H1 (cell line): Measurements from ENCODE around the gene PGM1. TPM values are rescaled to one million over a fixed set of nuclear protein-coding genes. Genes with fewer than 3 reads are reported as not detected.

Source experiments
- CTCF ChIA-PET: fragments of 300-600 bp; sonication (Branson Sonifier 250); formaldehyde crosslinking; loops from one replicate; lab custom pipeline; 2021; ENCODE audit not compliant: partially characterized antibody; lab: Charles Lee
- POLR2A ChIA-PET: fragments of 300-600 bp; sonication (Branson Sonifier 250); formaldehyde crosslinking; loops from one replicate; lab custom pipeline; 2021; ENCODE audit warnings: inconsistent platforms; ENCODE audit not compliant: partially characterized antibody; lab: Charles Lee
- DNase-seq, 2 experiments: peaks; one replicate each; pipeline versions ENCODE4 v3.0.0 to v3.0.0-alpha.2; 2010 to 2022; ENCODE audit warnings: low spot score in 2 of 2, low read depth in 1 of 2, mixed read lengths in 1 of 2
- FAIRE-seq: peaks from 2 replicates; lab custom pipeline; 2011; peaks lifted over from hg19 to GRCh38; lab: Jason Lieb, UNC
- H2AFZ ChIP-seq: 2 replicates; pipeline ENCODE4 v1.8.1; 2012; ENCODE audit warnings: low read length, inconsistent platforms
- H2AK5ac ChIP-seq: 2 replicates; pipeline ENCODE4 v1.6.1; 2013; ENCODE audit warnings: low read depth, low read length
- H2BK120ac ChIP-seq: replicated peaks from 2 replicates; pipeline ENCODE3; 2013; ENCODE audit warnings: low read depth, low read length, inconsistent platforms
- H2BK12ac ChIP-seq: 2 replicates; pipeline ENCODE4 v1.6.1; 2013; ENCODE audit warnings: low read depth, low read length
- H2BK15ac ChIP-seq: 2 replicates; pipeline ENCODE4 v1.6.1; 2013; ENCODE audit warnings: low read length
- H2BK20ac ChIP-seq: 2 replicates; pipeline ENCODE4 v1.6.1; 2013; ENCODE audit warnings: low read length
- H2BK5ac ChIP-seq: 2 replicates; pipeline ENCODE4 v1.6.1; 2013; ENCODE audit warnings: low read depth, low read length
- H3K14ac ChIP-seq: 2 replicates; pipeline ENCODE4 v1.6.1; 2013; ENCODE audit warnings: inconsistent platforms; ENCODE audit not compliant: insufficient read length
- H3K18ac ChIP-seq: 2 replicates; pipeline ENCODE4 v1.6.1; 2013; ENCODE audit warnings: low read length; ENCODE audit errors: extremely low read depth
- H3K23ac ChIP-seq: 2 replicates; pipeline ENCODE4 v1.6.1; 2013; ENCODE audit warnings: inconsistent platforms; ENCODE audit not compliant: insufficient read length
- H3K23me2 ChIP-seq: 2 replicates; pipeline ENCODE4 v1.6.1; 2013; ENCODE audit warnings: low read depth, low read length
- H3K27ac ChIP-seq: 2 replicates; pipeline ENCODE4 v1.6.1; 2011; ENCODE audit warnings: low read depth, low read length, inconsistent platforms
- H3K27me3 ChIP-seq, 4 experiments: replicated peaks in 1 of 4; 1 replicate in 1 of 4; 2 replicates in 3 of 4; pipeline versions ENCODE4 v1.6.1 to v1.8.1; 2011 to 2013; ENCODE audit warnings: low read length in 3 of 4, mild to moderate bottlenecking in 3 of 4, inconsistent platforms in 2 of 4, mixed read lengths in 2 of 4, moderate library complexity in 1 of 4; ENCODE audit not compliant: control insufficient read depth in 3 of 4, insufficient read depth in 3 of 4; ENCODE audit errors: extremely low read depth in 1 of 4
- H3K36me3 ChIP-seq, 4 experiments: 2 replicates each; pipeline versions ENCODE4 v1.6.1 to v1.8.1; 2011 to 2013; ENCODE audit warnings: mild to moderate bottlenecking in 4 of 4, low read length in 3 of 4, moderate library complexity in 2 of 4, control low read depth in 1 of 4, inconsistent platforms in 1 of 4; ENCODE audit not compliant: insufficient read depth in 4 of 4, control insufficient read depth in 2 of 4
- H3K4ac ChIP-seq: replicated peaks from 2 replicates; pipeline ENCODE3; 2013; ENCODE audit warnings: low read length, low read depth, mixed read lengths, inconsistent platforms; ENCODE audit not compliant: insufficient read length
- H3K4me1 ChIP-seq, 4 experiments: replicated peaks in 1 of 4; 1 replicate in 1 of 4; 2 replicates in 3 of 4; pipeline versions ENCODE4 v1.6.1 to v1.8.1; 2011 to 2013; ENCODE audit warnings: low read length in 3 of 4, inconsistent platforms in 2 of 4, mixed read lengths in 1 of 4; ENCODE audit not compliant: insufficient read depth in 4 of 4, control insufficient read depth in 3 of 4
- H3K4me2 ChIP-seq, 2 experiments: 2 replicates each; pipeline versions ENCODE4 v1.6.1 to v1.8.1; 2011 to 2013; ENCODE audit warnings: low read depth in 2 of 2, low read length in 2 of 2, control low read depth in 1 of 2, inconsistent platforms in 1 of 2, mild to moderate bottlenecking in 1 of 2; ENCODE audit not compliant: insufficient read depth in 1 of 2
- H3K4me3 ChIP-seq, 4 experiments: fragments of 200-600, 300-600 bp in 1 of 4; sonication (generic), shearing (Covaris generic), sonication (Bioruptor Twin) in 1 of 4; 2 replicates each; pipeline versions ENCODE4 v1.5.1 to v1.8.1; 2011 to 2016; ENCODE audit warnings: low read length in 4 of 4, low read depth in 3 of 4, control low read depth in 2 of 4, inconsistent platforms in 2 of 4, mild to moderate bottlenecking in 2 of 4, mixed read lengths in 1 of 4, moderate library complexity in 1 of 4; ENCODE audit not compliant: insufficient read depth in 2 of 4; ENCODE audit errors: extremely low read depth in 1 of 4
- H3K56ac ChIP-seq: replicated peaks from 2 replicates; pipeline ENCODE3; 2013; ENCODE audit warnings: low read depth, mild to moderate bottlenecking, mixed read lengths, low read length, inconsistent platforms; ENCODE audit not compliant: insufficient read length
- H3K79me1 ChIP-seq: 2 replicates; pipeline ENCODE4 v1.6.1; 2013; ENCODE audit warnings: low read depth, low read length, control low read depth
- H3K79me2 ChIP-seq, 2 experiments: 2 replicates each; pipeline versions ENCODE4 v1.6.1 to v1.8.1; 2012 to 2013; ENCODE audit warnings: low read length in 2 of 2, mild to moderate bottlenecking in 2 of 2, inconsistent platforms in 1 of 2; ENCODE audit not compliant: insufficient read depth in 2 of 2, control insufficient read depth in 1 of 2
- H3K9ac ChIP-seq, 4 experiments: replicated peaks in 1 of 4; 1 replicate in 1 of 4; 2 replicates in 3 of 4; pipeline versions ENCODE4 v1.6.1 to v1.8.1; 2011 to 2013; ENCODE audit warnings: low read depth in 3 of 4, low read length in 3 of 4, control low read depth in 2 of 4, mild to moderate bottlenecking in 2 of 4, moderate library complexity in 2 of 4, inconsistent platforms in 1 of 4; ENCODE audit errors: extremely low read depth in 1 of 4
- H3K9me3 ChIP-seq, 2 experiments: 2 replicates each; pipeline versions ENCODE4 v1.6.1 to v1.8.1; 2012 to 2013; ENCODE audit warnings: mild to moderate bottlenecking in 2 of 2, moderate library complexity in 2 of 2, control low read depth in 1 of 2, inconsistent platforms in 1 of 2, low read depth in 1 of 2, low read length in 1 of 2, mixed read lengths in 1 of 2; ENCODE audit not compliant: insufficient read depth in 2 of 2
- H4K20me1 ChIP-seq, 2 experiments: replicated peaks in 1 of 2; 2 replicates each; pipeline versions ENCODE3 to v1.8.1; 2011 to 2013; ENCODE audit warnings: inconsistent platforms in 2 of 2, low read length in 2 of 2, mild to moderate bottlenecking in 1 of 2; ENCODE audit not compliant: insufficient read depth in 2 of 2, control insufficient read depth in 1 of 2
- H4K5ac ChIP-seq: 2 replicates; pipeline ENCODE4 v1.6.1; 2013; ENCODE audit warnings: low read length, low read depth, mixed read lengths, inconsistent platforms; ENCODE audit not compliant: insufficient read length
- H4K8ac ChIP-seq: 2 replicates; pipeline ENCODE4 v1.8.0; 2013; ENCODE audit warnings: mild to moderate bottlenecking, moderate library complexity, low read length, inconsistent platforms; ENCODE audit not compliant: insufficient read depth; ENCODE audit errors: extremely low read depth
- H4K91ac ChIP-seq: replicated peaks from 2 replicates; pipeline ENCODE3; 2013; ENCODE audit warnings: low read length, mixed read lengths, inconsistent platforms; ENCODE audit not compliant: insufficient read length
- CHD1 ChIP-seq: IDR thresholded peaks from 2 replicates; pipeline ENCODE4 v1.6.1; 2012; ENCODE audit warnings: low read depth, low read length, improper control_type of control experiment
- HDAC2 ChIP-seq, 2 experiments: fragments of 300-600 bp in 1 of 2; sonication (generic) in 1 of 2; IDR thresholded peaks; 2 replicates each; pipeline ENCODE4 v1.6.1; 2011 to 2012; ENCODE audit warnings: low read depth in 2 of 2, low read length in 2 of 2, mild to moderate bottlenecking in 2 of 2, moderate library complexity in 2 of 2, borderline replicate concordance in 1 of 2, inconsistent platforms in 1 of 2
- HDAC6 ChIP-seq: IDR thresholded peaks from one replicate; pipeline ENCODE4 v1.7.1; 2012; ENCODE audit warnings: low read depth, mild to moderate bottlenecking, inconsistent platforms, low read length, moderate library complexity
- JUND ChIP-seq: IDR thresholded peaks from 2 replicates; pipeline ENCODE4 v1.6.1; 2011; ENCODE audit warnings: mild to moderate bottlenecking, improper control_type of control experiment, low read length
- RBBP5 ChIP-seq: IDR thresholded peaks from 2 replicates; pipeline ENCODE4 v1.7.1; 2012; ENCODE audit warnings: low read depth, mild to moderate bottlenecking, inconsistent platforms, low read length, moderate library complexity, borderline replicate concordance
- SUZ12 ChIP-seq: fragments of 200-600 bp; sonication (generic); IDR thresholded peaks from 2 replicates; pipeline ENCODE4 v1.6.1; 2012; ENCODE audit warnings: mild to moderate bottlenecking, inconsistent platforms, low read length, moderate library complexity, mixed read lengths
- TBP ChIP-seq: IDR thresholded peaks from 2 replicates; pipeline ENCODE4 v1.6.1; 2011; ENCODE audit warnings: low read depth, low read length, improper control_type of control experiment
- USF2 ChIP-seq: IDR thresholded peaks from 2 replicates; pipeline ENCODE4 v1.6.1; 2011; ENCODE audit warnings: low read length, improper control_type of control experiment
- WGBS, 2 experiments: shearing (Covaris generic) in 1 of 2; methylation state at CpG; one replicate each; pipeline versions ENCODE4 v1.1.6 to v1.1.7; 2013 to 2015; ENCODE audit warnings: low lambda C conversion rate in 2 of 2, mixed read lengths in 2 of 2, inconsistent platforms in 1 of 2, low coverage in 1 of 2, missing lambda C conversion rate in 1 of 2; ENCODE audit not compliant: insufficient replicate concordance in 2 of 2, insufficient coverage in 1 of 2, insufficient read length in 1 of 2; ENCODE audit errors: extremely low coverage in 1 of 2, missing lambda C conversion rate in 1 of 2; 5-methylcytosine and 5-hydroxymethylcytosine counted together
- polyA plus RNA-seq, 7 experiments: library from polyadenylated mRNA; depleted of rRNA in 3 of 7; stranded (reverse) in 5 of 7; unstranded in 2 of 7; fragments of >200 nt in 5 of 7; fragments of 200-250 nt in 2 of 7; gene quantifications; 1 replicate in 5 of 7; 2 replicates in 1 of 7; 4 replicates in 1 of 7; pipeline versions ENCODE4 v1.2.1 to v1.2.3, GENCODE V29; 2011 to 2013; ENCODE audit warnings: missing spikeins in 2 of 7, mixed read lengths in 2 of 7
- total RNA-seq: library from RNA; stranded (reverse); fragmentation: NEBNext Ultra II Directional; extraction: Animal tissue kit (Norgen Biotek cat#: 25700); gene quantifications from 2 replicates; pipeline ENCODE4 v1.2.1, GENCODE V29; 2021

Gene PGM1
- total and polyA plus RNA-seq, 2 of the 8 experiments (the other 6 are each of a cell fraction or from before 2014, with no cell fraction given) = 33.0 to 65.4 TPM

- Histone ChIP-seq H4K20me1 (no peaks in the 10 kb centered on the region), H2BK120ac (no peak overlapping the region), H4K91ac (no peak overlapping the region), H3K4me1 (peaks cover 0 to 3% (median under 1%) of the 10 kb centered on the region in 4 experiments; a peak in 2 of 7 replicates), H3K4ac (no peak overlapping the region), H3K56ac (peak overlapping the region; percentile 40), H3K9me3 (no peaks in the 10 kb centered on the region), H4K8ac (peak overlapping the region; percentile 91), H3K36me3 (no peaks in the 10 kb centered on the region), H2BK20ac (no peak overlapping the region), H3K23ac (no peak overlapping the region), H3K23me2 (peaks cover 4% of the 10 kb centered on the region), H3K4me2 (peak overlapping the region; percentile 74), H3K79me2 (peaks cover 0 to 5% of the 10 kb centered on the region in 2 experiments; a peak in 1 of 4 replicates), H2BK15ac (no peak overlapping the region; the same call in 1 of the 2 replicates), H2AFZ (peak overlapping the region; percentile 80; the same call in 1 of the 2 replicates), H3K9ac (peak overlapping the region in 3 of 4 experiments; percentile 46 to 57 (median 54); a peak in 3 of 7 replicates), H3K4me3 (peak overlapping the region; percentile 81 to 89 (median 85)), H2AK5ac (no peak overlapping the region), H4K5ac (peak overlapping the region; percentile 44), H3K27me3 (no peaks in the 10 kb centered on the region), H2BK12ac (no peak overlapping the region), H2BK5ac (peak overlapping the region; percentile 64; the same call in 1 of the 2 replicates), H3K79me1 (peaks cover 2% of the 10 kb centered on the region; the same call in 1 of the 2 replicates), H3K18ac (peak overlapping the region; percentile 73; the same call in 1 of the 2 replicates), H3K27ac (no peak overlapping the region), H3K14ac (no peak overlapping the region)
- DNase-seq = peak; percentile 31 to 81
- no peak for FAIRE-seq
- POLR2A ChIA-PET = interaction anchor here (0.7 to 1.5 kb wide), 4 partner anchors 9 to 31 kb away, joined by 3 to 6 read pairs (median 4); no protein-coding TSS in a partner anchor
- CTCF ChIA-PET = interaction anchor here (0.6 to 7.2 kb wide), 4 partner anchors 14 to 588 kb away, joined by 3 to 55 read pairs (median 4); no protein-coding TSS in a partner anchor
- WGBS, 2 experiments = 3% methylated on average over 47 of the region's 55 CpGs; no CpG with 5 or more reads in 1 of the 2 experiments
- TF ChIP-seq USF2 = no peak
- 0 out of 2 replicates have a peak, but pooled peaks have one; percentile 16 for TF ChIP-seq TBP
- TF ChIP-seq RBBP5 = peak; percentile 25; the same call in 1 of the 2 replicates
- TF ChIP-seq JUND = no peak
- TF ChIP-seq SUZ12 = no peak
- no peak for TF ChIP-seq HDAC6
- TF ChIP-seq HDAC2 (IDR thresholded peaks at IDR 0.05; ENCODE audit: borderline replicate concordance in 1 of 2, low read depth in 2 of 2, low read length in 2 of 2) = no peak
- TF ChIP-seq CHD1 = no peak
Measured at GRCh38 chr1:63593886-63594605, 835 bp downstream of the PGM1 start.
